GM18907 (cell line): ENCODE data around the gene SACS.
"Not testable (repeated sequence)": the region's sequence is repeated elsewhere in the genome, so short reads cannot be mapped to it uniquely, and the experiment has no call there.

Experiments used
- ATAC-seq: cut with Tn5 transposase; IDR thresholded peaks from one replicate; pipeline ENCODE4 v1.9.1; 2021; ENCODE audit warnings: mild to moderate bottlenecking, moderate library complexity; ENCODE audit not compliant: unreplicated experiment

Gene SACS

GRCh38 chr13:23314837-23315236, 118.7 kb downstream of the SACS start:
- not testable (repeated sequence) for ATAC-seq

GRCh38 chr13:23292586-23292985, 140.9 kb downstream of the SACS start:
- ATAC-seq, result no peak

- ATAC-seq, result no peak
Measured at GRCh38 chr13:23289917-23290357, 143.6 kb downstream of the SACS start.

GRCh38 chr13:23288995-23289394, 144.5 kb downstream of the SACS start:
- no peak for ATAC-seq

GRCh38 chr13:23288564-23288963, 144.9 kb downstream of the SACS start:
- ATAC-seq, result no peak

GRCh38 chr13:23279321-23279720, 154.2 kb downstream of the SACS start:
- no peak for ATAC-seq
